GM19240 (cell line): Measurements from ENCODE around the gene ANO7.

Experiments
- DNase-seq: peaks from one replicate; pipeline ENCODE4 v3.0.0; 2011; ENCODE audit warnings: low spot score; ENCODE audit not compliant: insufficient read length

The ANO7 gene

GRCh38 chr2:241244368-241244767 lies 55.9 kb downstream of the ANO7 start:
- DNase-seq, result no peak

- DNase-seq, result no peak
Observed at GRCh38 chr2:241248289-241248688, 59.8 kb downstream of the ANO7 start.

GRCh38 chr2:241248897-241249296 lies 60.4 kb downstream of the ANO7 start:
- DNase-seq, result no peak

GRCh38 chr2:241249654-241250053 lies 61.2 kb downstream of the ANO7 start:
- no peak for DNase-seq

GRCh38 chr2:241252778-241253475 lies 64.5 kb downstream of the ANO7 start:
- DNase-seq, result no peak

GRCh38 chr2:241254904-241255351 lies 66.5 kb downstream of the ANO7 start:
- no peak for DNase-seq

GRCh38 chr2:241255542-241256167 lies 67.2 kb downstream of the ANO7 start:
- no peak for DNase-seq

- DNase-seq, result no peak
Observed at GRCh38 chr2:241256168-241256545, 67.7 kb downstream of the ANO7 start.

- DNase-seq, result no peak
Observed at GRCh38 chr2:241257419-241258032, 69.0 kb downstream of the ANO7 start.

- no peak for DNase-seq
Observed at GRCh38 chr2:241258505-241259280, 70.2 kb downstream of the ANO7 start.

GRCh38 chr2:241260911-241261310 lies 72.4 kb downstream of the ANO7 start:
- no peak for DNase-seq

GRCh38 chr2:241261628-241262027 lies 73.2 kb downstream of the ANO7 start:
- DNase-seq, result no peak

GRCh38 chr2:241263061-241263460 lies 74.6 kb downstream of the ANO7 start:
- DNase-seq, result no peak

- no peak for DNase-seq
Observed at GRCh38 chr2:241265506-241265905, 77.0 kb downstream of the ANO7 start.

GRCh38 chr2:241267249-241268067 lies 79.0 kb downstream of the ANO7 start:
- no peak for DNase-seq

- DNase-seq, result no peak
Observed at GRCh38 chr2:241268306-241268705, 79.8 kb downstream of the ANO7 start.

- DNase-seq, result no peak
Observed at GRCh38 chr2:241268716-241269445, 80.4 kb downstream of the ANO7 start.

- DNase-seq, result no peak
Observed at GRCh38 chr2:241269707-241270520, 81.4 kb downstream of the ANO7 start.

GRCh38 chr2:241270531-241270930 lies 82.1 kb downstream of the ANO7 start:
- DNase-seq, result no peak
